H1 (cell line): ENCODE results near the gene CELF4. TPM values are rescaled to one million over a fixed set of nuclear protein-coding genes. Genes with fewer than 3 reads are reported as not detected.

Source experiments
- CTCF ChIA-PET: fragments of 300-600 bp; sonication (Branson Sonifier 250); formaldehyde crosslinking; loops from one replicate; lab custom pipeline; 2021; ENCODE audit not compliant: partially characterized antibody; lab: Charles Lee
- POLR2A ChIA-PET: fragments of 300-600 bp; sonication (Branson Sonifier 250); formaldehyde crosslinking; loops from one replicate; lab custom pipeline; 2021; ENCODE audit warnings: inconsistent platforms; ENCODE audit not compliant: partially characterized antibody; lab: Charles Lee
- DNase-seq, 2 experiments: peaks; one replicate each; pipeline versions ENCODE4 v3.0.0 to v3.0.0-alpha.2; 2010 to 2022; ENCODE audit warnings: low spot score in 2 of 2, low read depth in 1 of 2, mixed read lengths in 1 of 2
- FAIRE-seq: peaks from 2 replicates; lab custom pipeline; 2011; peaks lifted over from hg19 to GRCh38; lab: Jason Lieb, UNC
- H2AFZ ChIP-seq: 2 replicates; pipeline ENCODE4 v1.8.1; 2012; ENCODE audit warnings: low read length, inconsistent platforms
- H2AK5ac ChIP-seq: 2 replicates; pipeline ENCODE4 v1.6.1; 2013; ENCODE audit warnings: low read depth, low read length
- H2BK120ac ChIP-seq: replicated peaks from 2 replicates; pipeline ENCODE3; 2013; ENCODE audit warnings: low read depth, low read length, inconsistent platforms
- H2BK12ac ChIP-seq: 2 replicates; pipeline ENCODE4 v1.6.1; 2013; ENCODE audit warnings: low read depth, low read length
- H2BK15ac ChIP-seq: 2 replicates; pipeline ENCODE4 v1.6.1; 2013; ENCODE audit warnings: low read length
- H2BK20ac ChIP-seq: 2 replicates; pipeline ENCODE4 v1.6.1; 2013; ENCODE audit warnings: low read length
- H2BK5ac ChIP-seq: 2 replicates; pipeline ENCODE4 v1.6.1; 2013; ENCODE audit warnings: low read depth, low read length
- H3K14ac ChIP-seq: 2 replicates; pipeline ENCODE4 v1.6.1; 2013; ENCODE audit warnings: inconsistent platforms; ENCODE audit not compliant: insufficient read length
- H3K18ac ChIP-seq: 2 replicates; pipeline ENCODE4 v1.6.1; 2013; ENCODE audit warnings: low read length; ENCODE audit errors: extremely low read depth
- H3K23ac ChIP-seq: 2 replicates; pipeline ENCODE4 v1.6.1; 2013; ENCODE audit warnings: inconsistent platforms; ENCODE audit not compliant: insufficient read length
- H3K23me2 ChIP-seq: 2 replicates; pipeline ENCODE4 v1.6.1; 2013; ENCODE audit warnings: low read depth, low read length
- H3K27ac ChIP-seq: 2 replicates; pipeline ENCODE4 v1.6.1; 2011; ENCODE audit warnings: low read depth, low read length, inconsistent platforms
- H3K27me3 ChIP-seq, 4 experiments: replicated peaks in 1 of 4; 1 replicate in 1 of 4; 2 replicates in 3 of 4; pipeline versions ENCODE4 v1.6.1 to v1.8.1; 2011 to 2013; ENCODE audit warnings: low read length in 3 of 4, mild to moderate bottlenecking in 3 of 4, inconsistent platforms in 2 of 4, mixed read lengths in 2 of 4, moderate library complexity in 1 of 4; ENCODE audit not compliant: control insufficient read depth in 3 of 4, insufficient read depth in 3 of 4; ENCODE audit errors: extremely low read depth in 1 of 4
- H3K36me3 ChIP-seq, 4 experiments: 2 replicates each; pipeline versions ENCODE4 v1.6.1 to v1.8.1; 2011 to 2013; ENCODE audit warnings: mild to moderate bottlenecking in 4 of 4, low read length in 3 of 4, moderate library complexity in 2 of 4, control low read depth in 1 of 4, inconsistent platforms in 1 of 4; ENCODE audit not compliant: insufficient read depth in 4 of 4, control insufficient read depth in 2 of 4
- H3K4ac ChIP-seq: replicated peaks from 2 replicates; pipeline ENCODE3; 2013; ENCODE audit warnings: low read length, low read depth, mixed read lengths, inconsistent platforms; ENCODE audit not compliant: insufficient read length
- H3K4me1 ChIP-seq, 4 experiments: replicated peaks in 1 of 4; 1 replicate in 1 of 4; 2 replicates in 3 of 4; pipeline versions ENCODE4 v1.6.1 to v1.8.1; 2011 to 2013; ENCODE audit warnings: low read length in 3 of 4, inconsistent platforms in 2 of 4, mixed read lengths in 1 of 4; ENCODE audit not compliant: insufficient read depth in 4 of 4, control insufficient read depth in 3 of 4
- H3K4me2 ChIP-seq, 2 experiments: 2 replicates each; pipeline versions ENCODE4 v1.6.1 to v1.8.1; 2011 to 2013; ENCODE audit warnings: low read depth in 2 of 2, low read length in 2 of 2, control low read depth in 1 of 2, inconsistent platforms in 1 of 2, mild to moderate bottlenecking in 1 of 2; ENCODE audit not compliant: insufficient read depth in 1 of 2
- H3K4me3 ChIP-seq, 4 experiments: fragments of 200-600, 300-600 bp in 1 of 4; sonication (generic), shearing (Covaris generic), sonication (Bioruptor Twin) in 1 of 4; 2 replicates each; pipeline versions ENCODE4 v1.5.1 to v1.8.1; 2011 to 2016; ENCODE audit warnings: low read length in 4 of 4, low read depth in 3 of 4, control low read depth in 2 of 4, inconsistent platforms in 2 of 4, mild to moderate bottlenecking in 2 of 4, mixed read lengths in 1 of 4, moderate library complexity in 1 of 4; ENCODE audit not compliant: insufficient read depth in 2 of 4; ENCODE audit errors: extremely low read depth in 1 of 4
- H3K56ac ChIP-seq: replicated peaks from 2 replicates; pipeline ENCODE3; 2013; ENCODE audit warnings: low read depth, mild to moderate bottlenecking, mixed read lengths, low read length, inconsistent platforms; ENCODE audit not compliant: insufficient read length
- H3K79me1 ChIP-seq: 2 replicates; pipeline ENCODE4 v1.6.1; 2013; ENCODE audit warnings: low read depth, low read length, control low read depth
- H3K79me2 ChIP-seq, 2 experiments: 2 replicates each; pipeline versions ENCODE4 v1.6.1 to v1.8.1; 2012 to 2013; ENCODE audit warnings: low read length in 2 of 2, mild to moderate bottlenecking in 2 of 2, inconsistent platforms in 1 of 2; ENCODE audit not compliant: insufficient read depth in 2 of 2, control insufficient read depth in 1 of 2
- H3K9ac ChIP-seq, 4 experiments: replicated peaks in 1 of 4; 1 replicate in 1 of 4; 2 replicates in 3 of 4; pipeline versions ENCODE4 v1.6.1 to v1.8.1; 2011 to 2013; ENCODE audit warnings: low read depth in 3 of 4, low read length in 3 of 4, control low read depth in 2 of 4, mild to moderate bottlenecking in 2 of 4, moderate library complexity in 2 of 4, inconsistent platforms in 1 of 4; ENCODE audit errors: extremely low read depth in 1 of 4
- H3K9me3 ChIP-seq, 2 experiments: 2 replicates each; pipeline versions ENCODE4 v1.6.1 to v1.8.1; 2012 to 2013; ENCODE audit warnings: mild to moderate bottlenecking in 2 of 2, moderate library complexity in 2 of 2, control low read depth in 1 of 2, inconsistent platforms in 1 of 2, low read depth in 1 of 2, low read length in 1 of 2, mixed read lengths in 1 of 2; ENCODE audit not compliant: insufficient read depth in 2 of 2
- H4K20me1 ChIP-seq, 2 experiments: replicated peaks in 1 of 2; 2 replicates each; pipeline versions ENCODE3 to v1.8.1; 2011 to 2013; ENCODE audit warnings: inconsistent platforms in 2 of 2, low read length in 2 of 2, mild to moderate bottlenecking in 1 of 2; ENCODE audit not compliant: insufficient read depth in 2 of 2, control insufficient read depth in 1 of 2
- H4K5ac ChIP-seq: 2 replicates; pipeline ENCODE4 v1.6.1; 2013; ENCODE audit warnings: low read length, low read depth, mixed read lengths, inconsistent platforms; ENCODE audit not compliant: insufficient read length
- H4K8ac ChIP-seq: 2 replicates; pipeline ENCODE4 v1.8.0; 2013; ENCODE audit warnings: mild to moderate bottlenecking, moderate library complexity, low read length, inconsistent platforms; ENCODE audit not compliant: insufficient read depth; ENCODE audit errors: extremely low read depth
- H4K91ac ChIP-seq: replicated peaks from 2 replicates; pipeline ENCODE3; 2013; ENCODE audit warnings: low read length, mixed read lengths, inconsistent platforms; ENCODE audit not compliant: insufficient read length
- POLR2AphosphoS5 ChIP-seq: IDR thresholded peaks from 2 replicates; pipeline ENCODE4 v1.6.1; 2011; ENCODE audit warnings: low read depth, low read length
- WGBS, 2 experiments: shearing (Covaris generic) in 1 of 2; methylation state at CpG; one replicate each; pipeline versions ENCODE4 v1.1.6 to v1.1.7; 2013 to 2015; ENCODE audit warnings: low lambda C conversion rate in 2 of 2, mixed read lengths in 2 of 2, inconsistent platforms in 1 of 2, low coverage in 1 of 2, missing lambda C conversion rate in 1 of 2; ENCODE audit not compliant: insufficient replicate concordance in 2 of 2, insufficient coverage in 1 of 2, insufficient read length in 1 of 2; ENCODE audit errors: extremely low coverage in 1 of 2, missing lambda C conversion rate in 1 of 2; 5-methylcytosine and 5-hydroxymethylcytosine counted together
- polyA plus RNA-seq, 7 experiments: library from polyadenylated mRNA; depleted of rRNA in 3 of 7; stranded (reverse) in 5 of 7; unstranded in 2 of 7; fragments of >200 nt in 5 of 7; fragments of 200-250 nt in 2 of 7; gene quantifications; 1 replicate in 5 of 7; 2 replicates in 1 of 7; 4 replicates in 1 of 7; pipeline versions ENCODE4 v1.2.1 to v1.2.3, GENCODE V29; 2011 to 2013; ENCODE audit warnings: missing spikeins in 2 of 7, mixed read lengths in 2 of 7
- total RNA-seq: library from RNA; stranded (reverse); fragmentation: NEBNext Ultra II Directional; extraction: Animal tissue kit (Norgen Biotek cat#: 25700); gene quantifications from 2 replicates; pipeline ENCODE4 v1.2.1, GENCODE V29; 2021

The CELF4 gene
- total and polyA plus RNA-seq, 2 of the 8 experiments (the other 6 are each of a cell fraction or from before 2014, with no cell fraction given), result 1.6 to 3.4 TPM

DNA sequence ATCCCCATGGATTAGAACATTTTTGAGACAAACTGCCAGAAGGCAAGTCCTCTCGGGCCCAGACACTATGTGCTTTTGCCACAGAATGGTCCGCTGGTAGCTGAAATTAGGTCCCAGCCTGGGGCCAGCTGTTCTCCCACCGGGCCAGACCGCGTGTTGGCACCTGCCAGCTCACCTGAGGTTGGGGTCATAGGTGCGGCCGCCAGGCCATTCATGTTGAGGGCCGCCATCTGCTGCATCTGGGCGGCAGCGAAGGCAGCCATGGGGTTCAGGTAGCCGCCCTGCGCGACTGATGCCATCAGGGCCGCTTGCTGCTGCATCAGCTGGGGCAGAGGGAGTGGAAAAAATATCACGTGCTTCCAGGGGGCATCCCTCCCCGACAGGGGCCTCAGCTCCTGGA is 292.8 kb downstream of the CELF4 start:
- no peaks in the 10 kb centered on the region for H3K36me3 ChIP-seq
- no peak overlapping the region for H3K27ac ChIP-seq
- no peak overlapping the region for H3K14ac ChIP-seq
- H3K9me3 ChIP-seq, result peaks cover 0 to 12% of the 10 kb centered on the region in 2 experiments; a peak in 1 of 4 replicates
- H3K56ac ChIP-seq, result no peak overlapping the region
- DNase-seq (no peak), FAIRE-seq (no peak)
- no peak overlapping the region for H2BK120ac ChIP-seq
- ChIA-PET CTCF (interaction anchor here (1.2 to 3.0 kb wide), 7 partner anchors 8 to 331 kb away, joined by 3 to 12 read pairs (median 4); no protein-coding TSS in a partner anchor), POLR2A (no interaction called here)
- no peak overlapping the region for H4K5ac ChIP-seq
- H3K27me3 ChIP-seq, result no peaks in the 10 kb centered on the region
- no peak overlapping the region for H2BK15ac ChIP-seq
- H3K4me1 ChIP-seq, result no peaks in the 10 kb centered on the region; a peak in 1 of 7 replicates
- H4K91ac ChIP-seq, result no peak overlapping the region
- H3K23me2 ChIP-seq, result no peaks in the 10 kb centered on the region
- no peak overlapping the region for H3K4ac ChIP-seq
- no peak overlapping the region for H2BK20ac ChIP-seq
- H2BK12ac ChIP-seq, result no peak overlapping the region
- no peak overlapping the region for H3K4me3 ChIP-seq
- H4K20me1 ChIP-seq, result peaks cover 0 to 8% of the 10 kb centered on the region in 2 experiments
- no peaks in the 10 kb centered on the region for H3K79me2 ChIP-seq
- H2BK5ac ChIP-seq, result no peak overlapping the region
- TF ChIP-seq POLR2AphosphoS5, result no peak
- H3K18ac ChIP-seq, result no peak overlapping the region
- no peak overlapping the region for H3K9ac ChIP-seq
- WGBS, 2 experiments, result 96% methylated on average over 16 of the region's 16 CpGs; no CpG with 5 or more reads in 1 of the 2 experiments
- H3K79me1 ChIP-seq, result no peaks in the 10 kb centered on the region
- H3K4me2 ChIP-seq, result no peak overlapping the region
- H3K23ac ChIP-seq, result no peak overlapping the region
- no peak overlapping the region for H2AK5ac ChIP-seq
- no peak overlapping the region for H4K8ac ChIP-seq
- H2AFZ ChIP-seq, result no peak overlapping the region
